Head of caudate nucleus (tissue), 42 donors: ENCODE results near the gene WDFY3.

Source experiments
- DNase-seq, 42 donors: peaks; one replicate each; pipeline versions ENCODE4 v3.0.0 to v3.0.0-alpha.2; 2020 to 2021; ENCODE audit warnings: mixed read lengths in 7 of 42
- intact Hi-C: fragments of 100-400 bp; cut with DNase I; formaldehyde crosslinking; loops from one replicate; pipeline ENCODE4 v1.15.0; 2022

WDFY3 gene

DNA sequence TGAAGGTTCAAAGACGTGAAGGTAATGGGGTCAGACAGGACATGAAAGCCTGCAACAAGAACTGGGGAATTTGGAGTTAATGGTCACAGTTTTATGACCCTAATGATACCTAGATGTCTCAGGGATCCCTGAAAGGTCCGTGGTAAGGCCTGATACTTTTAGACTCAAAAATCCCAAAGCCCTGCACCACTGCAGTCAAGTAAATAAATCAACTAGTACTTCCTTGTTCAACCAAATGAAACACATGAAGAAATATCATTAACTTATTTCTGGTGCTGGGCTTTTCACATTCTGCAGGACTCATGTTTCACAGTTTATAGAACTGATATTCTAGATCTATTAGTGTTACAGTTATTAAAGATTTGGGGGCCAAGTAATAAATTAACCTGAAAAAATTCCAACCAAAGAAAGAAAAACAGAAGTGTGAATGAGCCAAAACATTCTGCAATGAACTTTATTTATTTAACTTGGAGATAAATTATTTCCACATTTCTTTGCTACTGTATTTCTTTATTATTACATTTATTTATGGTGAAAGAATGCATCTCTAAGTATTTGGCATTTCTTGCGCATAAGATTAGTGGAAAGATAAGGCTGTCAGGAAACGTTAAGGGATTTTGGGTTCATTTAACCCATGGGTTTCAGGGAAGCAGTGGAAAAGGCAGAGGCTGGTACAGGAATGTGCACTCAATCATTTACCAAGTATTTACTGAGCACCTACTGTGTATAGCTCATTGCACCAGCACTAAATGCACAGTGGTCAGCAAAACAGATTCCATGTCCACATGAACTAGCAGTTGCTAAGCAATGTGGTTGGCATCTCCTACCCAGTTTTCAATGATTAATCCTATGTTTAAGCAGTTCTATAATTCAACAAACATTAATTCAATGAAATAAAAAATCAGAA is 8.7 kb downstream of the WDFY3 start:
- intact Hi-C loops: no loop called here
- no peak for DNase-seq

- DNase-seq: no peak
- intact Hi-C loops: no loop called here
Measured at GRCh38 chr4:84956014-84956413, 10.5 kb downstream of the WDFY3 start.

DNA sequence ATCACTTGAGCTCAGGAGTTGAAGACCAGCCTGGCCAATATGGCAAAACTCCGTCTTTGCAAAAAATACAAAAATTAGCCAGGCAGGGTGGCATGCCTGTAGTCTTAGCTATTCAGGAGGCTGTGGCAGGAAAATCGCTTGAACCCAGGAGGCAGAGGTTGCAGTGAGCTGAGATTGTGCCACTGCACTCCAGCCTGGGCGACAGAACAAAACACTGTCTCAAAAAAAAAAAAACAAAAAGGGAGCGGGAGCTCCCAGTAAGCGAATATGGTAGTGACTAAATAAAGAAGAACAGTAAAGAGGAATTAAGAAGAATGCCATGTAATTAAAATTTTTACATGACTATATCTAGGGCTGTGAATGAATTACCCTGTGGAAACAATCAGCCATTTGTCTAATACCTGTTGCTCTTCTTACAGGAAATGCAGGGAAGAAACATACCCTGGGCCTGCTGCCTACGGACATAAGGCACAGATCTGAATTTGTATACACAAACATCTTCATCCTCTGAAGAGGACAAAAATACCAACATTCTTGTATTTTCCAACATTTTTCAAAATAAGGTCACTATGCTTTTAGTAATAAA is 11.4 kb downstream of the WDFY3 start:
- no peak for DNase-seq
- intact Hi-C loops: no loop called here

- intact Hi-C loops: no loop called here
- DNase-seq: no peak
Measured at GRCh38 chr4:84952776-84953175, 13.7 kb downstream of the WDFY3 start.

DNA sequence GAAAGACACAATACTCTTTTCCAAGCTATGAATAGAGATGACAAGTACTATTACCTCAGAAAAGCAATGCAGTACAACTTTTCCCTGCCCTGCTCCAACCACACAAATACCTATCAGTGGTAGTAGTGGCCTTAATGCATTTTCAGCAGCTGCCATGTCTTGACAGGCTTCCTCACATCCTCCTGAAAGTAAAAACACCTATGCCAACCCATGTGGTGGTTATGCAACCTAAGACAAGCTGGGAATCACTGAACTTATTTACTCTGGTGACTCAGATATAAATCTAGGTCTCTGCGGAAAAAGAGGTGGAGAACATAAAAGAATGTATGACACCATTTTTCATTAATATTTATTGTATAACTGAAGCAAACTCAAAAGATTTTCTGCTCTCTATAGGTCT is 14.5 kb downstream of the WDFY3 start:
- peak in 21 of 42 donors; percentile 14 to 78 (median 44) for DNase-seq
- intact Hi-C loops: no loop called here

GRCh38 chr4:84948056-84948455 is 18.4 kb downstream of the WDFY3 start:
- intact Hi-C loops: no loop called here
- DNase-seq: no peak

GRCh38 chr4:84944947-84945346 is 21.5 kb downstream of the WDFY3 start:
- intact Hi-C loops: no loop called here
- DNase-seq: no peak

GRCh38 chr4:84940960-84941359 is 25.5 kb downstream of the WDFY3 start:
- DNase-seq: no peak
- intact Hi-C loops: no loop called here

GRCh38 chr4:84939113-84939512 is 27.4 kb downstream of the WDFY3 start:
- no peak for DNase-seq
- intact Hi-C loops: no loop called here

- intact Hi-C loops: no loop called here
- DNase-seq: no peak
Measured at GRCh38 chr4:84938316-84938715, 28.2 kb downstream of the WDFY3 start.

- intact Hi-C loops: no loop called here
- DNase-seq: no peak
Measured at GRCh38 chr4:84937381-84937977, 29.0 kb downstream of the WDFY3 start.

- intact Hi-C loops: no loop called here
- no peak for DNase-seq
Measured at GRCh38 chr4:84936123-84936522, 30.4 kb downstream of the WDFY3 start.

- DNase-seq: no peak
- intact Hi-C loops: no loop called here
Measured at GRCh38 chr4:84932462-84932861, 34.0 kb downstream of the WDFY3 start.

GRCh38 chr4:84931961-84932360 is 34.5 kb downstream of the WDFY3 start:
- DNase-seq: no peak
- intact Hi-C loops: no loop called here

DNA sequence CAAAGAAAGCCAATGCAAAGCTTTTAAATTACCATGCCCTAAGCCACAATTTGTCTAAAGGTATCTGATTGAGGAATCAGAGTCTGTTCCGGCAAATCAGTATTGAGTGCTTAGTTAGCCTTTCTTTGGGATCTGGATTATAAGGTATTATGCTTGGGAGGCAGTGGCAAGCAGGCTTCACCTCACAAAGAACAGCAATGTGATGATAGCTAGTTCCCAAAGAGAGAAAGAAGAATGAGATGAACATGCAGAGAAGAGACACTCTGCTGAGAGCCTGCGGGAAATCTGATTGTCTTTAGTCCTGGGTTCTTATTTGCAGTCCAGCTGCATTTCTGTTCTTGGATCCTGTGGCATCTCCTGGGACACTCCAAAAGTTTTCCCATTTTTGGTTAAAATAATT is 35.2 kb downstream of the WDFY3 start:
- intact Hi-C loops: no loop called here

DNA sequence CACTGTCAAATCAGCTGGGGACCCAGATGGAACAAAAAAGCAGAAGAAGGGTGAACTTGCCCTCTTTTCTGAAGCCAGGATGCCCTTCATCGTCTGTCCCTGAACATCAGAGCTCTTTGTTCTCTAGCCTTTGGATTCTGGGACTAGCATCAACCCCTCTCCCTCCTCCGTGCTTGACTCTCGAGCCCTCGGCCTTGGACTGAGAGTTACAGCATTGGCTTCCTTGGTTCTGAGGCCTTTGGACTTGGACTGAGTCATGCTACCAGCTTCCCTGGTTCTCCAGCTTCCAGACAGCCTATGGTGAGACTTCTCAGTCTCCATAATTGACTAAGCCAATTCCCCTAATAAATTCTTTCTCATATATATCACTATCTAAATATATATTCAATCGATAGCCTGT is 38.4 kb downstream of the WDFY3 start:
- intact Hi-C loops: no loop called here
- no peak for DNase-seq

More for the DNA sequence above, 35.2 kb downstream of the WDFY3 start:
- no peak for DNase-seq

DNA sequence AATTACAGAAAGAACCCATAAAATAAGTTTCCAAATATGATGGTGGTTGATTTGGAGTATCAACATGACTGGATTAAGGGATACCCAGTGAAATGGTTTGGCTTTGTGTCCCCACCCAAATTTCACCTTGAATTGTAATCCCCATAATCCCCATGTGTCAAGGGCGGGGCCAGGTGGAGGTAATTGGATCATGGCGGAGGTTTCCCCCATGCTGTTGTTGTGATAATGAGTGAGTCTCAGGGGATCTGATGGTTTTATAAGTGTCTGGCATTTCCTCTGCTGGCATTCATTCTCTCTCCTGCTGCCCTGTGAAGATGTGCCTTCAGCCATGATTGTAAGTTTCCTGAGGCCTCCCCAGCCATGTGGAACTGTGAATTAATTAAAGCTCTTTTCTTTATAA is 39.1 kb downstream of the WDFY3 start:
- intact Hi-C loops: no loop called here
- no peak for DNase-seq

DNA sequence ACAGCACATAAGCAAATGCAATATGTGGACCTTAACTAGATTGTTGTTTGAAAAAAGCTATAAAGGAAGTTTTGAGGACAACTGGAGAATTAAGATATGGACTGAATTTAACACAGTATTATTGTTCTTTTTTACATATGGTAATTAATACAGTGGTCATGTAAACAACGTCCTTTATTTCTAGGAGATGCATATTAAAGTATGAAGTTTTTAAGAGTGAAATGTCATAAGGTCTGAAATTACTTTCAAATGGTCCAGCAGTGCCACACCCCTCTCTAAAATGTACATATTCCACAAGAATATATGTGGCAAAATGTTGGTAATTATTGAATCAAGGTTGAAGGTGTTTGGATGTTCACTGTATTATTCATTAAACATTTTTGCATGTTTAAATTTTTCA is 40.9 kb downstream of the WDFY3 start:
- DNase-seq: no peak
- intact Hi-C loops: no loop called here

DNA sequence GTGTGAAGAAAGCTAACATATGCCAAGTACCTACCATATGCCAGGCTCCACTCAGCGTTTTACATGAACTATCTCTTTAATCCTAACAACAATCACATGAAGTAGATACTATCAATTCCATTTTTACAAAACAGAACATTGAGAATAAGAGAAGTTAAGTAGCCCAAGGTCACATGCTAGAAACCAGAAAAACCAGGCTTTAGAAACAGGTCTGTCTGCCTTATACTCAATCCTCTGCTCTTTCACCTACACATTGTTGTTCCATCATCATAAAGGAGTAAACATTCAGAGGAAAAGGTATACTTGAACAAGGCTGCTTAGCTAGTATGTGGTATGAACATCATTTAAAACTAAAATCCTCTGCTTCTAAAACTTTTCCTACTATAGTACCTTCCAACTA is 42.1 kb downstream of the WDFY3 start:
- intact Hi-C loops: no loop called here
- no peak for DNase-seq

DNA sequence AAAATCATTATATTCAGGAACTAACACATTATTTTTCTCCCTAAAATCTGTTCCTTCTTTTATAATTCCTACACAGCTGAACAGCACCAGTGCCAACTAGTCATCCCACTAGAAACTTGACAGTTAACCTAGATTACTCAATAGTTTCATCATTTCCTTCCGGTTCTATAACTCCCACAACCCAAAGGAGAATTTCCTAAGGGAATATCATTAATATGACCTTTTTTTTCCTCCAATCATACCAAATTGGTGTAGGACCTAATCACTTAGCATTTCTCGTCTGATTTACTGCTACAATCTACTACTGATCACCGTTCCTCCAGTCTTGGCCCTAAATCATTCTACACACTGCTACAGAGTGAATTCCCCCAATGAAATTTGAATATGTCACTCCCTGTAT is 45.9 kb downstream of the WDFY3 start:
- no peak for DNase-seq
- intact Hi-C loops: no loop called here
